Measurements from ENCODE around the gene CRACR2A.

DNA sequence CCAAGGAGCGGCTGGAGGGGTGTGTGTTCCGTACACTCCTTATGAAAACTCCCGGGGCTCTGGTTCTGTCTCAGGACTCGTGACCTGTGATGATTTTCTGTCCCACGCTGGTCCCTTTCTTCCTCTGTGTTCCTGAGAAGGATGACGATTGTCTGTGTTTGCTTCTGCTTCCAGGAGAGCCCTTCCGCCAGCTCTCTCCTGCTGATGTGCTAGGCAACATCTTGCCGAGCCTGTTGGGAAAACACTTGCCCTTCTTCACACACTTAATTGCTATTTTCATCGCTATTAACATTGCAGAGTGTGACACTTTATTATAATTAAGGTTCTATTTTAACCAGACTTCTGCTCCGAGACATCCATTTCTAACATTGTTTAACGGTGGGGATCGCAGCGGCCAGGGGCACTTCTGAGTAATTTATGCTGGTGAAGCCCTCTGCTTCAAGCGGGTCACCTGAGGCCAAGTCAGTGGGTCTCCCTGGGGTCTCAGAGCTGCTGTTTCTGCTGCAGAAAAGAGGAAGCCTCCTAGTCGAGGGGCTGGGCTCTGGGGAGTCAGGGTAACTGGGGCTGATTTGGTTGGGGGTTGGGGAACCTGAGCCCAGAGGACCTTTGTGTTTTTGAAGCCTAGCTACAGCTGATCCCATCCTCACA lies 173.3 kb downstream of the CRACR2A start:
- TF ChIP-seq, protein P1, sequence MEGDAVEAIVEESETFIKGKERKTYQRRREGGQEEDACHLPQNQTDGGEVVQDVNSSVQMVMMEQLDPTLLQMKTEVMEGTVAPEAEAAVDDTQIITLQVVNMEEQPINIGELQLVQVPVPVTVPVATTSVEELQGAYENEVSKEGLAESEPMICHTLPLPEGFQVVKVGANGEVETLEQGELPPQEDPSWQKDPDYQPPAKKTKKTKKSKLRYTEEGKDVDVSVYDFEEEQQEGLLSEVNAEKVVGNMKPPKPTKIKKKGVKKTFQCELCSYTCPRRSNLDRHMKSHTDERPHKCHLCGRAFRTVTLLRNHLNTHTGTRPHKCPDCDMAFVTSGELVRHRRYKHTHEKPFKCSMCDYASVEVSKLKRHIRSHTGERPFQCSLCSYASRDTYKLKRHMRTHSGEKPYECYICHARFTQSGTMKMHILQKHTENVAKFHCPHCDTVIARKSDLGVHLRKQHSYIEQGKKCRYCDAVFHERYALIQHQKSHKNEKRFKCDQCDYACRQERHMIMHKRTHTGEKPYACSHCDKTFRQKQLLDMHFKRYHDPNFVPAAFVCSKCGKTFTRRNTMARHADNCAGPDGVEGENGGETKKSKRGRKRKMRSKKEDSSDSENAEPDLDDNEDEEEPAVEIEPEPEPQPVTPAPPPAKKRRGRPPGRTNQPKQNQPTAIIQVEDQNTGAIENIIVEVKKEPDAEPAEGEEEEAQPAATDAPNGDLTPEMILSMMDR (IDR thresholded peaks at IDR 0.05): no peak
- TF ChIP-seq POLR2A (IDR thresholded peaks at IDR 0.05): no peak

Measured in right lobe of liver (tissue), 4 donors.